HCT116 (cell line): ENCODE measurements around the gene KIAA0232. TPM values are rescaled to one million over a fixed set of nuclear protein-coding genes. Genes with fewer than 3 reads are reported as not detected.

Experiments
- ATAC-seq: fragments of 200-7000 bp; cut with Tn5 transposase; 2 replicates; pipeline ENCODE4 v1.9.1; 2020; ENCODE audit warnings: mild to moderate bottlenecking, moderate library complexity
- BruUV-seq: library from RNA; stranded (reverse); fragments of 400-500 nt; replicated peaks from 2 replicates; lab custom pipeline; 2021; lab: Mats Ljungman, UMichigan
- CTCF ChIA-PET: fragments of 300-600 bp; sonication (Branson Sonifier 250); formaldehyde crosslinking; loops from one replicate; lab custom pipeline; 2021; ENCODE audit warnings: antibody characterized with exemption; lab: Charles Lee
- POLR2A ChIA-PET: fragments of 300-600, 350-600 bp; sonication (Branson Sonifier 250); formaldehyde crosslinking; loops from one replicate; lab custom pipeline; 2021; ENCODE audit warnings: antibody characterized with exemption; lab: Charles Lee
- RAD21 ChIA-PET, 2 experiments: fragments of 300-600 bp; sonication (Branson Sonifier 250); formaldehyde crosslinking; loops; one replicate each; lab custom pipeline; 2023; ENCODE audit warnings: low total read pairs in 2 of 2; ENCODE audit not compliant: uncharacterized antibody in 2 of 2, unreplicated experiment in 2 of 2, low non-redundant PET in 1 of 2; lab: Charles Lee
- DNase-seq: peaks from one replicate; pipeline ENCODE4 v3.0.0-alpha.2; 2010; ENCODE audit warnings: low read depth, low spot score
- H2AFZ ChIP-seq: fragments of 200-600 bp; shearing (Covaris generic), sonication (generic); 2 replicates; pipeline ENCODE4 v1.6.1; 2017; ENCODE audit warnings: low read depth, mixed run types, mixed read lengths, antibody characterized with exemption, low read length; ENCODE audit not compliant: poor library complexity, severe bottlenecking
- H3K27ac ChIP-seq: 2 replicates; pipeline ENCODE4 v1.5.1; 2012; ENCODE audit warnings: low read depth, low read length
- H3K27me3 ChIP-seq: fragments of 200-600 bp; sonication (generic); 2 replicates; pipeline ENCODE4 v1.6.1; 2016; ENCODE audit warnings: mixed run types, low read length, mixed read lengths; ENCODE audit not compliant: insufficient read depth
- H3K36me3 ChIP-seq, 2 experiments: fragments of 200-500 bp in 1 of 2; fragments of 200-600 bp in 1 of 2; sonication (Bioruptor generic) in 1 of 2; sonication (generic) in 1 of 2; 2 replicates each; pipeline versions ENCODE4 v1.5.1 to v1.6.1; 2014 to 2016; ENCODE audit warnings: low read length in 2 of 2, inconsistent platforms in 1 of 2, mixed read lengths in 1 of 2, mixed run types in 1 of 2; ENCODE audit not compliant: insufficient read depth in 2 of 2, control insufficient read depth in 1 of 2
- H3K4me1 ChIP-seq, 2 experiments: fragments of 200-600 bp in 1 of 2; sonication (generic) in 1 of 2; 2 replicates each; pipeline versions ENCODE4 v1.5.1 to v1.6.1; 2012 to 2017; ENCODE audit warnings: low read length in 2 of 2, inconsistent platforms in 1 of 2, mild to moderate bottlenecking in 1 of 2, mixed read lengths in 1 of 2, mixed run types in 1 of 2, moderate library complexity in 1 of 2; ENCODE audit not compliant: insufficient read depth in 2 of 2, control insufficient read depth in 1 of 2
- H3K4me2 ChIP-seq: fragments of 200-600 bp; sonication (generic); 2 replicates; pipeline ENCODE4 v1.6.1; 2017; ENCODE audit warnings: mixed run types, low read length, mixed read lengths
- H3K4me3 ChIP-seq, 2 experiments: fragments of 200-600 bp in 1 of 2; sonication (generic) in 1 of 2; replicated peaks in 1 of 2; 2 replicates each; pipeline ENCODE4 v1.5.1; 2011 to 2016; ENCODE audit warnings: low read length in 2 of 2, control low read depth in 1 of 2, low read depth in 1 of 2, mild to moderate bottlenecking in 1 of 2, mixed read lengths in 1 of 2, mixed run types in 1 of 2
- H3K79me2 ChIP-seq: fragments of 200-600 bp; sonication (generic); 2 replicates; pipeline ENCODE4 v1.6.1; 2017; ENCODE audit warnings: mild to moderate bottlenecking, mixed run types, low read length, moderate library complexity, mixed read lengths; ENCODE audit not compliant: insufficient read depth
- H3K9ac ChIP-seq: fragments of 200-600 bp; sonication (generic); 2 replicates; pipeline ENCODE4 v1.6.1; 2016; ENCODE audit warnings: low read length, mixed read lengths
- H3K9me2 ChIP-seq: fragments of 200-600 bp; sonication (generic), shearing (Covaris generic); 2 replicates; pipeline ENCODE4 v1.6.1; 2017; ENCODE audit warnings: mixed run types, mild to moderate bottlenecking, moderate library complexity; ENCODE audit not compliant: insufficient read depth
- H3K9me3 ChIP-seq, 2 experiments: fragments of 200-500 bp in 1 of 2; fragments of 200-600 bp in 1 of 2; sonication (Bioruptor generic) in 1 of 2; sonication (generic) in 1 of 2; 2 replicates each; pipeline ENCODE4 v1.6.1; 2014 to 2017; ENCODE audit warnings: low read length in 2 of 2, mixed read lengths in 2 of 2, inconsistent platforms in 1 of 2, low read depth in 1 of 2, mild to moderate bottlenecking in 1 of 2, mixed run types in 1 of 2, moderate library complexity in 1 of 2; ENCODE audit not compliant: control insufficient read depth in 1 of 2, insufficient read depth in 1 of 2
- H4K20me1 ChIP-seq: fragments of 200-600 bp; sonication (generic), shearing (Covaris generic); 2 replicates; pipeline ENCODE4 v1.6.1; 2017; ENCODE audit warnings: mixed run types, mild to moderate bottlenecking, moderate library complexity; ENCODE audit not compliant: insufficient read depth
- CEBPB ChIP-seq: IDR thresholded peaks from 2 replicates; pipeline ENCODE4 v1.6.1; 2012; ENCODE audit warnings: low read depth
- EGR1 ChIP-seq: IDR thresholded peaks from 2 replicates; pipeline ENCODE4 v1.6.1; 2012; ENCODE audit warnings: low read depth
- ELF1 ChIP-seq: IDR thresholded peaks from 2 replicates; pipeline ENCODE4 v1.6.1; 2012; ENCODE audit warnings: low read depth, borderline replicate concordance
- EZH2phosphoT487 ChIP-seq: fragments of 200-600 bp; IDR thresholded peaks from 2 replicates; pipeline ENCODE4 v1.6.1; 2018; ENCODE audit warnings: antibody characterized with exemption, borderline replicate concordance
- JUND ChIP-seq: IDR thresholded peaks from 2 replicates; pipeline ENCODE4 v1.6.1; 2012
- POLR2A ChIP-seq: IDR thresholded peaks from 2 replicates; pipeline ENCODE4 v1.7.0; 2011; ENCODE audit warnings: borderline replicate concordance; ENCODE audit not compliant: insufficient read depth, insufficient read length; ENCODE audit errors: extremely low read depth
- POLR2AphosphoS5 ChIP-seq: IDR thresholded peaks from 2 replicates; pipeline ENCODE4 v1.6.1; 2011; ENCODE audit warnings: mild to moderate bottlenecking, low read depth, low read length, moderate library complexity
- RAD21 ChIP-seq: IDR thresholded peaks from 2 replicates; pipeline ENCODE4 v1.6.1; 2012; ENCODE audit warnings: low read depth, mild to moderate bottlenecking
- REST ChIP-seq: IDR thresholded peaks from 2 replicates; pipeline ENCODE4 v1.6.1; 2012; ENCODE audit warnings: low read depth
- SRF ChIP-seq: IDR thresholded peaks from 2 replicates; pipeline ENCODE4 v1.6.1; 2012; ENCODE audit warnings: low read depth
- TCF7L2 ChIP-seq: IDR thresholded peaks from 2 replicates; pipeline ENCODE4 v1.7.0; 2011; ENCODE audit warnings: borderline replicate concordance, inconsistent platforms; ENCODE audit not compliant: insufficient read depth, insufficient read length; ENCODE audit errors: extremely low read depth
- YY1 ChIP-seq: IDR thresholded peaks from 2 replicates; pipeline ENCODE4 v1.6.1; 2011; ENCODE audit warnings: low read length, low read depth, moderate library complexity, mild to moderate bottlenecking; ENCODE audit not compliant: insufficient replicate concordance; ENCODE audit errors: extremely low read depth
- ZFX ChIP-seq: fragments of 450-650 bp; IDR thresholded peaks from 2 replicates; pipeline ENCODE4 v1.6.1; 2017
- ZNF274 ChIP-seq: fragments of 200-500 bp; sonication (Bioruptor generic); IDR thresholded peaks from 2 replicates; pipeline ENCODE4 v1.6.1; 2014; ENCODE audit warnings: mild to moderate bottlenecking, low read depth, low read length, inconsistent platforms
- intact Hi-C: fragments of 100-400 bp; cut with micrococcal nuclease; formaldehyde crosslinking; loops from 2 replicates; pipeline ENCODE4 v1.10.0; 2022
- total RNA-seq: library from RNA; stranded (reverse); gene quantifications from one replicate; pipeline ENCODE4 v1.2.1, GENCODE V29; 2021; ENCODE audit not compliant: unreplicated experiment
- TF ChIP-seq, protein P1 (sequence below): IDR thresholded peaks from 2 replicates; pipeline ENCODE4 v1.6.1; 2012
- TF ChIP-seq, protein P2 (sequence below): IDR thresholded peaks from 2 replicates; pipeline ENCODE4 v1.6.1; 2012

The KIAA0232 gene
- total RNA-seq, 1 experiment from 2014 or later, result 18.1 TPM

GRCh38 chr4:6913350-6913905 is 130.9 kb downstream of the KIAA0232 start:
- POLR2A ChIA-PET, result interaction anchor here (0.7 kb wide), 1 partner anchor 86 kb away, joined by 3 read pairs; no protein-coding TSS in a partner anchor

GRCh38 chr4:6914448-6914847 is 131.9 kb downstream of the KIAA0232 start:
- ChIA-PET POLR2A (no interaction called here), RAD21 (no interaction called here), CTCF (no interaction called here)
- H3K9me3 ChIP-seq, result no peaks in the 10 kb centered on the region
- intact Hi-C loops, result no loop called here
- H4K20me1 ChIP-seq, result no peaks in the 10 kb centered on the region
- H3K4me1 ChIP-seq, result peaks cover 36 to 55% of the 10 kb centered on the region in 2 experiments
- H3K9me2 ChIP-seq, result no peaks in the 10 kb centered on the region
- no TSS peak for BruUV-seq
- no peak overlapping the region for H3K27ac ChIP-seq
- H3K4me2 ChIP-seq, result no peak overlapping the region
- DNase-seq, result no peak
- H3K27me3 ChIP-seq, result no peaks in the 10 kb centered on the region
- H3K79me2 ChIP-seq, result peaks cover 41% of the 10 kb centered on the region
- no peak overlapping the region for H3K4me3 ChIP-seq
- H3K36me3 ChIP-seq, result no peaks in the 10 kb centered on the region
- no peak overlapping the region for H3K9ac ChIP-seq
- no peak for ATAC-seq
- H2AFZ ChIP-seq, result no peak overlapping the region
- no peak for TF ChIP-seq TCF7L2
- no peak for TF ChIP-seq JUND
- TF ChIP-seq ELF1, result no peak
- no peak for TF ChIP-seq EZH2phosphoT487
- TF ChIP-seq SRF, result no peak
- no peak for TF ChIP-seq RAD21
- TF ChIP-seq, protein P1, sequence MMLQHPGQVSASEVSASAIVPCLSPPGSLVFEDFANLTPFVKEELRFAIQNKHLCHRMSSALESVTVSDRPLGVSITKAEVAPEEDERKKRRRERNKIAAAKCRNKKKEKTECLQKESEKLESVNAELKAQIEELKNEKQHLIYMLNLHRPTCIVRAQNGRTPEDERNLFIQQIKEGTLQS, result no peak
- TF ChIP-seq, protein P2, sequence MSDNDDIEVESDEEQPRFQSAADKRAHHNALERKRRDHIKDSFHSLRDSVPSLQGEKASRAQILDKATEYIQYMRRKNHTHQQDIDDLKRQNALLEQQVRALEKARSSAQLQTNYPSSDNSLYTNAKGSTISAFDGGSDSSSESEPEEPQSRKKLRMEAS, result no peak
- no peak for TF ChIP-seq CEBPB
- TF ChIP-seq REST, result no peak
- TF ChIP-seq YY1, result no peak
- no peak for TF ChIP-seq EGR1
- no peak for TF ChIP-seq ZNF274
- no peak for TF ChIP-seq POLR2A
- no peak for TF ChIP-seq ZFX
- TF ChIP-seq POLR2AphosphoS5, result no peak

More at GRCh38 chr4:6913350-6913905, 130.9 kb downstream of the KIAA0232 start:
- Histone ChIP-seq H3K36me3 (no peaks in the 10 kb centered on the region), H3K9me3 (no peaks in the 10 kb centered on the region), H3K9ac (no peak overlapping the region), H3K27me3 (no peaks in the 10 kb centered on the region), H3K4me2 (no peak overlapping the region), H4K20me1 (no peaks in the 10 kb centered on the region), H3K9me2 (no peaks in the 10 kb centered on the region), H3K4me1 (peaks cover 35 to 56% of the 10 kb centered on the region in 2 experiments), H3K4me3 (no peak overlapping the region), H2AFZ (no peak overlapping the region), H3K27ac (no peak overlapping the region), H3K79me2 (peaks cover 34% of the 10 kb centered on the region)
- ChIA-PET RAD21 (no interaction called here), CTCF (no interaction called here)
- no TSS peak for BruUV-seq
- no peak for TF ChIP-seq JUND
- TF ChIP-seq, protein P1, result no peak
- DNase-seq, result no peak
- intact Hi-C loops, result no loop called here
- no peak for ATAC-seq
